HEK293 (cell line): ENCODE measurements around the gene LRCH2.
A peak's percentile ranks its signal among the peaks of the same experiment; 100 is the strongest.
"Not testable (repeated sequence)": the region's sequence is repeated elsewhere in the genome, so short reads cannot be mapped to it uniquely, and the experiment has no call there.

ENCODE experiments used
- CTCF ChIA-PET: fragments of 350-600 bp; formaldehyde crosslinking; extraction: SDS; loops from one replicate; lab custom pipeline; 2021; ENCODE audit warnings: antibody characterized with exemption; lab: Yijun Ruan, JAX
- POLR2A ChIA-PET: fragments of 300-600 bp; formaldehyde crosslinking; extraction: SDS; loops from one replicate; lab custom pipeline; 2020; ENCODE audit warnings: antibody characterized with exemption, inconsistent platforms; lab: Yijun Ruan, JAX
- H3K27ac ChIP-seq: fragments of 200-500 bp; sonication (Bioruptor generic); 2 replicates; pipeline ENCODE4 v1.5.1; 2014; ENCODE audit warnings: low read depth, low read length, control low read depth, inconsistent platforms; ENCODE audit errors: extremely low read depth
- H3K36me3 ChIP-seq, 2 experiments: fragments of 200-500 bp in 1 of 2; sonication (Bioruptor generic) in 1 of 2; 1 replicate in 1 of 2; 2 replicates in 1 of 2; pipeline ENCODE4 v1.5.1; 2014 to 2017; ENCODE audit warnings: inconsistent platforms in 2 of 2, low read length in 2 of 2; ENCODE audit not compliant: control insufficient read depth in 2 of 2, insufficient read depth in 1 of 2
- H3K4me1 ChIP-seq: fragments of 200-500 bp; sonication (Bioruptor generic); 2 replicates; pipeline ENCODE4 v1.5.1; 2014; ENCODE audit warnings: mild to moderate bottlenecking, low read length, inconsistent platforms; ENCODE audit not compliant: control insufficient read depth, insufficient read depth
- H3K4me3 ChIP-seq: 2 replicates; pipeline ENCODE4 v1.5.1; 2011; ENCODE audit warnings: low read depth, mild to moderate bottlenecking, control low read depth, low read length, moderate library complexity
- H3K9me3 ChIP-seq: fragments of 200-500 bp; sonication (Bioruptor generic); 2 replicates; pipeline ENCODE4 v1.5.1; 2014; ENCODE audit warnings: low read depth, low read length, inconsistent platforms; ENCODE audit not compliant: control insufficient read depth, insufficient read depth
- FEZF1 ChIP-seq: fragments of 450-650 bp; formaldehyde crosslinking; IDR thresholded peaks from 2 replicates; pipeline ENCODE4 v1.5.1; 2016; ENCODE audit warnings: missing biosample characterization, missing genetic modification characterization
- GLI2 ChIP-seq: fragments of 450-650 bp; formaldehyde crosslinking; IDR thresholded peaks from 2 replicates; pipeline ENCODE4; 2017; ENCODE audit warnings: missing biosample characterization, missing genetic modification characterization, low read depth, borderline replicate concordance
- INSM2 ChIP-seq: fragments of 450-650 bp; formaldehyde crosslinking; IDR thresholded peaks from 2 replicates; pipeline ENCODE4 v1.5.1; 2016; ENCODE audit warnings: missing biosample characterization, missing genetic modification characterization
- OVOL3 ChIP-seq: fragments of 450-650 bp; formaldehyde crosslinking; IDR thresholded peaks from 2 replicates; pipeline ENCODE4 v1.5.1; 2016; ENCODE audit warnings: missing biosample characterization, missing genetic modification characterization
- RBAK ChIP-seq: fragments of 450-650 bp; formaldehyde crosslinking; IDR thresholded peaks from 2 replicates; pipeline ENCODE4 v1.5.1; 2016; ENCODE audit warnings: missing biosample characterization, missing genetic modification characterization
- SP2 ChIP-seq: fragments of 450-650 bp; formaldehyde crosslinking; IDR thresholded peaks from 2 replicates; pipeline ENCODE4 v1.5.1; 2016; ENCODE audit warnings: missing biosample characterization, missing genetic modification characterization
- YY2 ChIP-seq: fragments of 450-650 bp; formaldehyde crosslinking; IDR thresholded peaks from 2 replicates; pipeline ENCODE4 v1.5.1; 2016; ENCODE audit warnings: missing biosample characterization, missing genetic modification characterization
- ZBTB17 ChIP-seq: fragments of 450-650 bp; formaldehyde crosslinking; IDR thresholded peaks from 2 replicates; pipeline ENCODE4 v1.5.1; 2016; ENCODE audit warnings: missing biosample characterization, missing genetic modification characterization
- ZBTB48 ChIP-seq: fragments of 450-650 bp; formaldehyde crosslinking; IDR thresholded peaks from 2 replicates; pipeline ENCODE4 v1.5.1; 2016; ENCODE audit warnings: missing biosample characterization, missing genetic modification characterization
- ZFP69B ChIP-seq: fragments of 450-650 bp; formaldehyde crosslinking; IDR thresholded peaks from 2 replicates; pipeline ENCODE4 v1.5.1; 2016; ENCODE audit warnings: missing biosample characterization, missing genetic modification characterization
- ZNF114 ChIP-seq: fragments of 450-650 bp; formaldehyde crosslinking; IDR thresholded peaks from 2 replicates; pipeline ENCODE4 v1.5.0; 2017; ENCODE audit warnings: missing biosample characterization, missing genetic modification characterization
- ZNF146 ChIP-seq: fragments of 450-650 bp; formaldehyde crosslinking; IDR thresholded peaks from 2 replicates; pipeline ENCODE4 v1.5.1; 2016; ENCODE audit warnings: missing biosample characterization, missing genetic modification characterization
- ZNF184 ChIP-seq: fragments of 450-650 bp; IDR thresholded peaks from 2 replicates; pipeline ENCODE4 v1.5.1; 2018; ENCODE audit warnings: missing biosample characterization, mild to moderate bottlenecking, missing genetic modification characterization
- ZNF19 ChIP-seq: fragments of 450-650 bp; formaldehyde crosslinking; IDR thresholded peaks from 2 replicates; pipeline ENCODE4; 2016; ENCODE audit warnings: missing biosample characterization, missing genetic modification characterization, low read depth
- ZNF2 ChIP-seq: fragments of 450-650 bp; formaldehyde crosslinking; IDR thresholded peaks from 2 replicates; pipeline ENCODE4 v1.5.1; 2016; ENCODE audit warnings: missing biosample characterization, missing genetic modification characterization
- ZNF211 ChIP-seq: fragments of 450-650 bp; formaldehyde crosslinking; IDR thresholded peaks from 2 replicates; pipeline ENCODE4 v1.5.1; 2016; ENCODE audit warnings: low read depth, missing biosample characterization, missing genetic modification characterization
- ZNF214 ChIP-seq: fragments of 450-650 bp; formaldehyde crosslinking; IDR thresholded peaks from 2 replicates; pipeline ENCODE4 v1.5.1; 2017; ENCODE audit warnings: missing biosample characterization, mild to moderate bottlenecking, missing genetic modification characterization, borderline replicate concordance
- ZNF248 ChIP-seq: fragments of 450-650 bp; formaldehyde crosslinking; IDR thresholded peaks from 2 replicates; pipeline ENCODE4 v1.5.1; 2017; ENCODE audit warnings: missing biosample characterization, missing genetic modification characterization
- ZNF26 ChIP-seq: fragments of 450-650 bp; formaldehyde crosslinking; IDR thresholded peaks from 2 replicates; pipeline ENCODE4 v1.5.1; 2016; ENCODE audit warnings: missing biosample characterization, missing genetic modification characterization
- ZNF292 ChIP-seq: fragments of 450-650 bp; formaldehyde crosslinking; IDR thresholded peaks from 2 replicates; pipeline ENCODE4 v1.5.1; 2016; ENCODE audit warnings: low read depth, missing biosample characterization, missing genetic modification characterization, borderline replicate concordance
- ZNF341 ChIP-seq: fragments of 450-650 bp; formaldehyde crosslinking; IDR thresholded peaks from 2 replicates; pipeline ENCODE4; 2016; ENCODE audit warnings: low read depth, missing biosample characterization, missing genetic modification characterization
- ZNF501 ChIP-seq: fragments of 450-650 bp; formaldehyde crosslinking; IDR thresholded peaks from 2 replicates; pipeline ENCODE4 v1.5.1; 2016; ENCODE audit warnings: missing biosample characterization, missing genetic modification characterization
- ZNF549 ChIP-seq: fragments of 450-650 bp; IDR thresholded peaks from 2 replicates; pipeline ENCODE4 v1.5.1; 2018; ENCODE audit warnings: missing biosample characterization, missing genetic modification characterization, mild to moderate bottlenecking, inconsistent platforms, moderate library complexity
- ZNF558 ChIP-seq: fragments of 450-650 bp; formaldehyde crosslinking; IDR thresholded peaks from 2 replicates; pipeline ENCODE4 v1.5.1; 2016; ENCODE audit warnings: missing biosample characterization, missing genetic modification characterization
- ZNF580 ChIP-seq: fragments of 450-650 bp; formaldehyde crosslinking; IDR thresholded peaks from 2 replicates; pipeline ENCODE4 v1.5.1; 2016; ENCODE audit warnings: missing biosample characterization, missing genetic modification characterization
- ZNF791 ChIP-seq: fragments of 450-650 bp; formaldehyde crosslinking; IDR thresholded peaks from 2 replicates; pipeline ENCODE4 v1.5.1; 2016; ENCODE audit warnings: missing biosample characterization, missing genetic modification characterization
- TF ChIP-seq, protein P1 (sequence below): fragments of 450-650 bp; formaldehyde crosslinking; IDR thresholded peaks from 2 replicates; pipeline ENCODE4 v1.5.1; 2016; ENCODE audit warnings: missing biosample characterization, missing genetic modification characterization, borderline replicate concordance

The LRCH2 gene

GRCh38 chrX:115217346-115217745 is 16.6 kb downstream of the LRCH2 start:
- POLR2A ChIA-PET, H3K4me3 ChIP-seq, H3K9me3 ChIP-seq, H3K27ac ChIP-seq, H3K4me1 ChIP-seq, H3K36me3 ChIP-seq, CTCF ChIA-PET: not testable (repeated sequence)
- TF ChIP-seq ZNF146 (tag by site-specific recombination) (peak; percentile 95), ZNF580 (tag by site-specific recombination) (0 out of 2 replicates have a peak, but pooled peaks have one; percentile 30)

DNA sequence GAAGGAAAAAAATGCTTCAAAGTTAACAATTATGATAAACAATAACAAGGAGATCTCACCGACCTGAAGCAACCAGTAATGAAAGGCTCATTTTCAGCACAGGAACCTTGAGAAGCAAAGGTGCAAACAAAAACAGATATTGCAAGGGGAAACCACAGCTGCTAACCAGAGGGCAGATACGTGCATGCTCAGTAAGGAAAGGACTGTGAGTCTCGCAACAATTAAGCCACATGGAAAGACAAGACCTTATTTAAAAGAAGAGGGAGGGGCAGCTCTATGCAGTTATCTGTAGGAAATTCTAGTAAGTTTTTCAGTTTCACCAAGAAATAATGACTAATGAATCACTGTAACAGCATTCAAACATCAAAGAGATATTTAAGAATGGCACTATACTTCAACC is 19.3 kb downstream of the LRCH2 start:
- TF ChIP-seq SP2 (tag by site-specific recombination) (no peak), ZNF558 (tag by site-specific recombination) (no peak), YY2 (tag by site-specific recombination) (no peak), INSM2 (tag by site-specific recombination) (no peak), ZBTB17 (tag by site-specific recombination) (no peak), ZNF114 (no peak)
- TF ChIP-seq, protein P1, sequence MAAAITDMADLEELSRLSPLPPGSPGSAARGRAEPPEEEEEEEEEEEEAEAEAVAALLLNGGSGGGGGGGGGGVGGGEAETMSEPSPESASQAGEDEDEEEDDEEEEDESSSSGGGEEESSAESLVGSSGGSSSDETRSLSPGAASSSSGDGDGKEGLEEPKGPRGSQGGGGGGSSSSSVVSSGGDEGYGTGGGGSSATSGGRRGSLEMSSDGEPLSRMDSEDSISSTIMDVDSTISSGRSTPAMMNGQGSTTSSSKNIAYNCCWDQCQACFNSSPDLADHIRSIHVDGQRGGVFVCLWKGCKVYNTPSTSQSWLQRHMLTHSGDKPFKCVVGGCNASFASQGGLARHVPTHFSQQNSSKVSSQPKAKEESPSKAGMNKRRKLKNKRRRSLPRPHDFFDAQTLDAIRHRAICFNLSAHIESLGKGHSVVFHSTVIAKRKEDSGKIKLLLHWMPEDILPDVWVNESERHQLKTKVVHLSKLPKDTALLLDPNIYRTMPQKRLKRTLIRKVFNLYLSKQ (tag by site-specific recombination), result no peak
- ChIA-PET CTCF (interaction anchor here (0.6 to 0.7 kb wide), 2 partner anchors 40 to 108 kb away, joined by 3 read pairs; no protein-coding TSS in a partner anchor), POLR2A (no interaction called here)
- Histone ChIP-seq H3K36me3 (no peaks in the 10 kb centered on the region; a peak in 1 of 3 replicates), H3K4me1 (no peaks in the 10 kb centered on the region), H3K9me3 (no peaks in the 10 kb centered on the region; the same call in none of the 2 replicates), H3K4me3 (no peak overlapping the region), H3K27ac (no peak overlapping the region)

DNA sequence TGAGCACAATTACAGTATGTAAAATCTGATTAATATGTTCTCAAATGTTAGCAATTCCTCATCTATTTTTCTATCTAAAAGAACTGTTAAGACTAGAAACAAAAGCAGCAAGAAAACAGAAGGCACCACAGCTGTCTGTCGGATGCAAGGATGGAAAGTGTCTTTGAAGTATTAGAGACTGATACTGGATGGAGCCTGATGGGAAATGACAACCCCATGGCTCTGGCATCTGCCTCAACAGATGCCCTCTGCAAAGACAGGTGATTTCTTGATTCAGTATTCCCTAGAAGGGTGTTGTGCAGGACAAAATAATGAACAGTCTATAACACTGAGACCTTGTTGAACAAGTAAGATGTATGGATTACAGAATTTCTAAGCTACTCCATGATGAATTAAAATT is 19.7 kb downstream of the LRCH2 start:
- Histone ChIP-seq H3K27ac (no peak overlapping the region), H3K4me3 (no peak overlapping the region), H3K4me1 (no peaks in the 10 kb centered on the region), H3K9me3 (no peaks in the 10 kb centered on the region; the same call in none of the 2 replicates), H3K36me3 (no peaks in the 10 kb centered on the region; a peak in 1 of 3 replicates)
- TF ChIP-seq ZNF26 (tag by site-specific recombination) (no peak), ZNF549 (tag by site-specific recombination) (no peak), ZNF19 (tag by site-specific recombination) (no peak), RBAK (tag by site-specific recombination) (no peak), FEZF1 (tag by site-specific recombination) (no peak), ZNF791 (no peak), ZNF211 (tag by site-specific recombination) (no peak), ZNF2 (tag by site-specific recombination) (no peak), ZNF248 (tag by site-specific recombination) (no peak), ZNF214 (tag by site-specific recombination) (no peak), ZFP69B (tag by site-specific recombination) (no peak), ZNF292 (no peak), ZBTB48 (tag by site-specific recombination) (no peak), ZNF184 (tag by site-specific recombination) (no peak), GLI2 (tag by site-specific recombination) (no peak), OVOL3 (tag by site-specific recombination) (no peak), ZNF501 (tag by site-specific recombination) (no peak), ZNF341 (tag by site-specific recombination) (no peak)
- ChIA-PET POLR2A (no interaction called here), CTCF (no interaction called here)
